WI38 (cell line): ENCODE data around the gene SERINC2.
"Not testable (repeated sequence)": the region's sequence is repeated elsewhere in the genome, so short reads cannot be mapped to it uniquely, and the experiment has no call there.

Source experiments
- H3K4me3 ChIP-seq: 2 replicates; pipeline ENCODE4 v1.5.1; 2011; ENCODE audit warnings: low read depth, mild to moderate bottlenecking, control low read depth, low read length
- CTCF ChIP-seq: IDR thresholded peaks from 2 replicates; pipeline ENCODE4 v1.5.1; 2012; ENCODE audit warnings: low read depth, mild to moderate bottlenecking, control low read depth, low read length

The SERINC2 gene

GRCh38 chr1:31428436-31429221, 15.6 kb downstream of the SERINC2 start:
- no peak for TF ChIP-seq CTCF
- no peak overlapping the region for H3K4me3 ChIP-seq

DNA sequence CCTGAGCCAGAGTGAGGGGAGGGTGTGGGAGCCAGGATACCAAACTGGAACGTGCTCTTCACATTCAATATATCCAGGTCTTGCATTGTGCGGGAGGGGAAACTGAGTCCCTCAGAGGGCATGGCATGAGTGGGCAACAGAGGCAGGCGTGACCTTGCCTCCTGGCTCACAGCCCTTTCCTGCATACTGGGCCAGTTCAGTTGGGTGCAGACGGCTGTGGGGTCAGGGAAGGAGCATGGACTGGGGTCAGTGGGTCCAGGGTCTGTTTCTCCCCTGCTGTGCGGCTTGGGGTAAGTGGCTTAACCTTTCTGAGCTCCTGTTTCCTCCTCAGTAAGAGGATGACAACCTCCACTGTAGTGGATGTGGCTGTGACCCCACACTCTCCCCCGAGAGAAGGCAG, 16.6 kb downstream of the SERINC2 start:
- H3K4me3 ChIP-seq: no peak overlapping the region
- no peak for TF ChIP-seq CTCF

DNA sequence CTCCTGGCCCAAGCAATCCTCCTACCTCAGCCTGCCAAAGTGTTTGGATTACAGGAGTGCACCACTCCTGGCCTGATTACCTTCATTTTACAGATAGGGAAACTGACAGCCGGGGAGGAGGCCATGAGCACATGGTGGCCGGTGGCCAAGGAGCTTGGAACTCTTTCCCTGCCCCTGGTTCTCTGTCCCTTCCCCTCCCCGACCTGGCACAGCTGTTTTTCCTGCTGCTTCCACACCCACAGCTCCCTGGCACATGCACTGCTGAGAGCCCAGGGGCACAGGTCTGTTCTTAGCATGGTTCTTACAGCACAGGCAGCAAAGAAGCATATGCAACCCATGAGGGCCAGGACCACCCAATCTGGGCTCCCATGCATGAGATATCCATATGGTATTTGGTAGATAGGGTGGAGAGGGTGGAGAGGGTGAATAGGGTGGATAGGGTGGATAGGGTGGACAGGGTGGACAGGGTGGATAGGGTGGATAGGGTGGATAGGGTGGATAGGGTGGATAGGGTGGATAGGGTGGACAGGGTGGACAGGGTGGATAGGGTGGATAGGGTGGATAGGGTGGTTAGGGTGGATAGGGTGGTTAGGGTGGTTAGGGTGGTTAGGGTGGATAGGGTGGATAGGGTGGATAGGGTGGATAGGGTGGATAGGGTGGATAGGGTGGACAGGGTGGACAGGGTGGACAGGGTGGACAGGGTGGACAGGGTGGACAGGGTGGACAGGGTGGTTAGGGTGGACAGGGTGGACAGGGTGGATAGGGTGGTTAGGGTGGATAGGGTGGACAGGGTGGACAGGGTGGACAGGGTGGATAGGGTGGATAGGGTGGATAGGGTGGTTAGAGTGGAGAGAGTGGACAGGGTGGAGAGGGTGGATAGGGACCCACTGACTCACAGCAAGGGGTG, 18.6 kb downstream of the SERINC2 start:
- H3K4me3 ChIP-seq: not testable (repeated sequence)

DNA sequence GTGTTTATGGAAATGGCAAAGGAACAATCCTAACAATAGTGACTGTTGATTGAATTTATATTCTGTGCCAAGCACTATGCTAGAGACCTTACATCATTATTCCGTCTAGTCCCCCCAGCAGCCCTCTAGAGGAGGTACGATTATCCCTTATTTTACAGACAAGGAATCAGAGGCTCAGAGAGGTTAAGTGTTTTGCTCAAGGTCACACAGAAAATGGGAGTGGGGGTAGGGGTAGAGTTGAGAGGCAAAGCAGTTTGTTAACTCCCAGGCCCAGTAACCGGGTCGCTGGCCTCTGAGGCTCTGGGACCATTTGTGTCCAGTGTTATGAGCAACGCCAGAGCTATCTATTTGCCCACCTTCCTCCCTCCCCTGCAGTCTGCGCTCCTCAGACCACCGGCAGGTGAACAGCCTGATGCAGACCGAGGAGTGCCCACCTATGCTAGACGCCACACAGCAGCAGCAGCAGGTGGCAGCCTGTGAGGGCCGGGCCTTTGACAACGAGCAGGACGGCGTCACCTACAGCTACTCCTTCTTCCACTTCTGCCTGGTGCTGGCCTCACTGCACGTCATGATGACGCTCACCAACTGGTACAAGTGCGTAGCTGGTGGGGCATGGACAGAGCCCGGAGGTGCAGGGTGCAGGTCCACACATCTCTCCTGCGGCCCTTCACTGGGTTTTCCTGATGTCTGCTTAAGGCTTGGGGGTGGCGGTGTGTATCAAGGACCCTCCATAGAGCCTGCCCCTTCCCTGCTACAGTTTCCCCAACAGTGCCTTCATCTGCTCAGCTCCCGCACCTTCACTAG, 19.8 kb downstream of the SERINC2 start:
- H3K4me3 ChIP-seq: no peak overlapping the region
- no peak for TF ChIP-seq CTCF

GRCh38 chr1:31433396-31433930, 20.4 kb downstream of the SERINC2 start:
- TF ChIP-seq CTCF: no peak
- H3K4me3 ChIP-seq: no peak overlapping the region

DNA sequence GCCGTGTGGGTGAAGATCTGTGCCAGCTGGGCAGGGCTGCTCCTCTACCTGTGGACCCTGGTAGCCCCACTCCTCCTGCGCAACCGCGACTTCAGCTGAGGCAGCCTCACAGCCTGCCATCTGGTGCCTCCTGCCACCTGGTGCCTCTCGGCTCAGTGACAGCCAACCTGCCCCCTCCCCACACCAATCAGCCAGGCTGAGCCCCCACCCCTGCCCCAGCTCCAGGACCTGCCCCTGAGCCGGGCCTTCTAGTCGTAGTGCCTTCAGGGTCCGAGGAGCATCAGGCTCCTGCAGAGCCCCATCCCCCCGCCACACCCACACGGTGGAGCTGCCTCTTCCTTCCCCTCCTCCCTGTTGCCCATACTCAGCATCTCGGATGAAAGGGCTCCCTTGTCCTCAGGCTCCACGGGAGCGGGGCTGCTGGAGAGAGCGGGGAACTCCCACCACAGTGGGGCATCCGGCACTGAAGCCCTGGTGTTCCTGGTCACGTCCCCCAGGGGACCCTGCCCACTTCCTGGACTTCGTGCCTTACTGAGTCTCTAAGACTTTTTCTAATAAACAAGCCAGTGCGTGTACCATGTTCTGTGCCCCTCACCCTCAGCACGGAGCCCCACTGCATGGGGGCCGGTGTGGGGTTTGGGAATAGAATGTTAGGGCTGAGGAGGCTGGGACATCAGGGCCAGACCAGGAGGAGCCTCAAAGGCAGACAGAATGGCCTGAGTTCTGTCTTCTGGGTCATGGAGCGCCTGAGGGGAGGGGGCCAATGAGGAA, 21.3 kb downstream of the SERINC2 start:
- H3K4me3 ChIP-seq: no peak overlapping the region
- TF ChIP-seq CTCF: no peak

- no peak for TF ChIP-seq CTCF
- H3K4me3 ChIP-seq: no peak overlapping the region
These were observed 22.0 kb downstream of the SERINC2 start for GRCh38 chr1:31434979-31435378.
